HG03442 (cell line): ENCODE measurements around the gene OPHN1.
A peak's percentile ranks its signal among the peaks of the same experiment; 100 is the strongest.

Experiments
- ATAC-seq: cut with Tn5 transposase; IDR thresholded peaks from one replicate; pipeline ENCODE4 v1.9.1; 2021; ENCODE audit warnings: mild to moderate bottlenecking, moderate library complexity; ENCODE audit not compliant: unreplicated experiment

OPHN1 gene, protein sequence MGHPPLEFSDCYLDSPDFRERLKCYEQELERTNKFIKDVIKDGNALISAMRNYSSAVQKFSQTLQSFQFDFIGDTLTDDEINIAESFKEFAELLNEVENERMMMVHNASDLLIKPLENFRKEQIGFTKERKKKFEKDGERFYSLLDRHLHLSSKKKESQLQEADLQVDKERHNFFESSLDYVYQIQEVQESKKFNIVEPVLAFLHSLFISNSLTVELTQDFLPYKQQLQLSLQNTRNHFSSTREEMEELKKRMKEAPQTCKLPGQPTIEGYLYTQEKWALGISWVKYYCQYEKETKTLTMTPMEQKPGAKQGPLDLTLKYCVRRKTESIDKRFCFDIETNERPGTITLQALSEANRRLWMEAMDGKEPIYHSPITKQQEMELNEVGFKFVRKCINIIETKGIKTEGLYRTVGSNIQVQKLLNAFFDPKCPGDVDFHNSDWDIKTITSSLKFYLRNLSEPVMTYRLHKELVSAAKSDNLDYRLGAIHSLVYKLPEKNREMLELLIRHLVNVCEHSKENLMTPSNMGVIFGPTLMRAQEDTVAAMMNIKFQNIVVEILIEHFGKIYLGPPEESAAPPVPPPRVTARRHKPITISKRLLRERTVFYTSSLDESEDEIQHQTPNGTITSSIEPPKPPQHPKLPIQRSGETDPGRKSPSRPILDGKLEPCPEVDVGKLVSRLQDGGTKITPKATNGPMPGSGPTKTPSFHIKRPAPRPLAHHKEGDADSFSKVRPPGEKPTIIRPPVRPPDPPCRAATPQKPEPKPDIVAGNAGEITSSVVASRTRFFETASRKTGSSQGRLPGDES

DNA sequence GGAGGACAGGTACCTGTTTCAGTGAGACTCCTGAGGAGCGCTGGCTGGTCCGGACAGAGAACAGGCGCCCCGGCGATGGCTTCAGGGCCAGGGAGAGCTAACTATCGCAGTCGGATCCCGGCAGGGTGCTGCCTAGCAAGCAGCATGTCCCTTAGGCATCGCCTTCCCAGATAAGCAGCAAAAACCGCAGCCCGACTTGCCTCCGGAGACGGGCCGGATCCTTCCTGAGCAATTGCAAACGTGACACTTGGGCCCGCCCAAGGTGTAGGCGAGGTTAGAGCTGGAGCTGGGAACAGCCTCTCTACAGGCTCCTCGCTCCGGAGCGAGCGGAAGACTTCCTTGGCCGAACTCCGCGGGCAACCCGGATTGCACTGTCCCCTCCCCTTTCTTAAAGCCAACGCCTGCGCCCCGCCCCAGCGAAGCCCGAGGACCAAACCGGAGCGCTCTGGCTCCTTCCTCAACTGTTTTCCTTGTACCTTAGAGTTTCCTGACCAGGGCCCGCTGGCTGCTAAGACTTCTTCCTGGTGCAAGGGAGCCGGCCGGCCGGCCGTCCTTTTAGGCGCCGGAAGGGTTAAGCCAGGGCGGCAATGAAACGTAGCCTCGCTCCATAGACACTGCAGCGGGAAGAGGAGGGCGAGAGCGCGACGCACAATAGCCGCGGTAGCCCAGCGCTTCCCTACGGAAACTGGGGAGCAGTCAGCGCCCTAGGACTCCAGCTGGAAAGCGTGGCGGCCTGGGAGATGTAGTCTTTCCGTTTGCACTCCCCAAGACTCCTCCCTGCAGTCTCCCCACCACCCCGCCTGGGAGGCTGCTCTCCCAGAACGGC is at the start of gene OPHN1:
Gene OPHN1 (minus strand): TSS at position 341 of the 826 bp plus-strand sequence. CDS start 475 bp downstream, outside the sequence.
- no peak for ATAC-seq

DNA sequence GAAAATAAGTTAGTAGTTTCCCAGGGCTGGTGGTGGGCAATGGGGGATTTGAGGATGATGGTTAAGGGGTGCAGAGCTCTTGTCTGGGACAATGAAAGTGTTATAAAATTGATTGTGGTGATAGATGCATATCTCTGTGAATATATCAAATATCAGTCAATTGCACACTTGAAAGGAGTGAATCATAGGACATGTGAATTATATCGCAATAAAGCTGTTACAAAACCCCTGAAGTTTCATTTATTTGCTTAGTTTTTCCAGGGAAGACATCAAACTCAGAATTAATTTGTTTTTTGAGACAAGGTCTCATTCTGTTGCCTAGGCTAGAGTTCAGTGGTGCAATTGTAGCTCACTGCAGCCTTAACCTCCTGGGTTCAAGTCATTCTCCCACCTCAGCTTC is 47.7 kb upstream of the OPHN1 start:
- no peak for ATAC-seq

DNA sequence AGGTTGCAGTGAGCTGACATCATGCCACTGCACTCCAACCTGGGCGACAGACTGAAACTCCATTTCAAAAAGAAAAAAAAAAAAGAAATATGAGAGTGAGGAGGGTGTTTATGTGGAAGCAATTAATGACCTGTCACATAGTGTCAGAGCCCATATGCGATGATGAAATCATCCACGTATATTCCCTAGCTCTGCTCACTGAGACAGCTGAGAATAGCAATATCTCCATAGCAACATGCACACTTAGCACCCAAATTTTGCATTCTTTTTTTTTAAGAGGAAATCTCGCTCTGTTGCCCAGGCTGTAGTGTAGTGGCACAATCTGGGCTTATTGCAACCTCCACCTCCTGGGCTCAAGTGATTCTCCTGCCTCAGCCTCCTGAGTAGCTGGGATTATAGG is 31.5 kb upstream of the OPHN1 start:
- ATAC-seq = no peak

DNA sequence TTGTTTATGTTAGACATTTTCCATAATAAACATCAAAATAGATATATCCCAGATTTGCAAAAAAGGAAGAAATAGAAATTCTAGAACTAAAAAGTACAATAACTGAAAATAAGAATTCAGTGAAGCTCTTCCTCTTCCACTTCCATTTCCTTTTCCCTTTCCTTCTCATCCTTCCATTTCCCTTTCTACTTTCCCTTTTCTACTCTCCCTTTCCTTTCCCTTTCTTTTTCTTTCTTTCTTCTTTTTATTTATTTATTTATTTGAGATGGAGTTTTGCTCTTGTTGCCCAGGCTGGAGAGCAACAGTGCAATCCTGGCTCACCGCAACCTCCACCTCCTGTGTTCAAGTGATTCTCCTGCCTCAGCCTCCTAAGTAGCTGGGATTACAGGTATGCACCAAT is 30.6 kb upstream of the OPHN1 start:
- ATAC-seq = no peak

DNA sequence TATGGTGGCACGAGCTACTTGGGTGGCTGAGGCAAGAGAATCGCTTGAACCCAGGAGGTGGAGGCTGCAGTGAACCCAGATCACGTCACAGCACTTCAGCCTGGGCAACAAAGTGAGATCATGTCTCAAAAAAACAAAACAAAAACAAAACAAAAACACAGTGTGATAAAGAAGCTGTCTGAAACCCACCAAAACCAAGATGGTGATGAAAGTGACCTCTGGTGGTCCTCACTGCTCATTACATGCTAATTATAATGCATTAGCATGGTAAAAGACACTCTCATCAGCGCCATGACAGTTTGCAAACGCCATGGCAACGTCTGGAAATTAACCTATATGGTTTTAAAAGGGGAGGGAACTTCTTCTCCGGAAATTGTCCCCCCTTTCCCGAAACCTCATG is 29.4 kb upstream of the OPHN1 start:
- no peak for ATAC-seq

DNA sequence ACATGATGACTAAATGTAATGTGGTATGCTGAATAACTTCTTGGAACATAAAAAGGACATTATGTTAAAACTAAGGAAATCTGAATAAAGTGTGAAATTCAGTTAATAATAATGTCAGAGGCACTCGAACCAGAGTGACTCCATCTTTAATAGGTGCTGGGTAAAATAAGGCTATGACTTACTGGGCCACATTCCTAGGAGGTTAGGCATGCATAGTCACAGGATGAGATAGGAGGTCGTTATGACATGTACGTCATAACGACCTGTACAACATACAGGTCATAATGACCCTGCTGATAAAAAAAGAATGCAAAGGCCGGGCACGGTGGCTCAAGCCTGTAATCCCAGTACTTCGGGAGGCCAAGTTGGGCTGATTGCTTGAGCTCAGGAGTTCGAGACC is 28.9 kb upstream of the OPHN1 start:
- no peak for ATAC-seq

DNA sequence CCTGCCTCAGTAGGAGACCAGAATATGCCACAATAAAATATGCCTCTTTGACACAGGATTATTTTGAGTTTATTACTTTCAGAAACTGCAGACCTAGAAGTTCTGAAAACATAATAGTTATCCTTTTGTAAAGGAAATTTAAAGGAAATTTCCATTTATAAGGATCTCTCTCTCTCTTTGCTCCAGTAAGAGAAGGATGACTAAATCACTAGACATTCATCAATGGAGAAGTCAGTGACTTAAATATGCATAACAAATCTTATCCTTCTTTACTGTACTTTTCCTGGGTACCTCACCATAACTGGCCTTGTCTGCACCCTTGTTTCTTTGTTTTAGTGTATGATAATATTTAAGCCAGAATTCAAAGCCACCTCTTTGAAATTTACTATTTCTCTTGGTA is 28.3 kb upstream of the OPHN1 start:
- no peak for ATAC-seq

DNA sequence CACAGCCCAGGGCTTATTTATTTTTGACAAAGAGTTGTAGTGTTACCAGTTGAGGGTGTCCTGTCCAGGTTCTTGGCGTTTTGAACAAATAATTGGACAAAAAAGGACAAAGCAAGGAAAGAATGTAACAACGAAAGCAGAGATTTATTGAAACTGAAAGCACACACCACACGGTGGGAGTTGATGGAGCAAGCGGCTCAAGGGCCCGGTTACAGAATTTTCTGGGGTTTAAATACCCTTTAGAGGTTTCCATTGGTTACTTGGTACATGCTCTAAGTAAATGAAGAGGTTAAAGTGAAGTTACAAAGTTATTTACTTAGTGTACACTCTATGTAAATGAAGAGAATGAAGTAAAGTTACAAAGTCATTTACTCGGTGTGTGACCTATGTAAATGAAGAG is 27.8 kb upstream of the OPHN1 start:
- ATAC-seq = no peak

DNA sequence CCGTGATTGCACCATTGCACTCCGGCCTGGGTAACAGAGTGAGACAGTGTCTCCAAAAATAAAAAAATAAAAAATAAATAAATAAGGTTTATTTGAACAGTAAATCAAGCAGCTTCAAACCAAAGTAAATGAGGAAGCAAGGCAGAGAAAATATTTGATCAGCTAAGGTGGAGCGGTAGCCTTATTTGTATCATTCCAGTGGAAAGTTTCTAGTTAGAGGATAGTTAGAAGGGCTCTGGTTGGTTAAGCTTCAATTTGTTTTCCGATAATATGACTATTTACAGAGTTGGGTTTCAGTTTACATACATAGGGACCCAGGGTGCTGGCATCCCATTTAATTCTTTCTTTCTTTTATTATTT is 21.8 kb upstream of the OPHN1 start:
- ATAC-seq = no peak

DNA sequence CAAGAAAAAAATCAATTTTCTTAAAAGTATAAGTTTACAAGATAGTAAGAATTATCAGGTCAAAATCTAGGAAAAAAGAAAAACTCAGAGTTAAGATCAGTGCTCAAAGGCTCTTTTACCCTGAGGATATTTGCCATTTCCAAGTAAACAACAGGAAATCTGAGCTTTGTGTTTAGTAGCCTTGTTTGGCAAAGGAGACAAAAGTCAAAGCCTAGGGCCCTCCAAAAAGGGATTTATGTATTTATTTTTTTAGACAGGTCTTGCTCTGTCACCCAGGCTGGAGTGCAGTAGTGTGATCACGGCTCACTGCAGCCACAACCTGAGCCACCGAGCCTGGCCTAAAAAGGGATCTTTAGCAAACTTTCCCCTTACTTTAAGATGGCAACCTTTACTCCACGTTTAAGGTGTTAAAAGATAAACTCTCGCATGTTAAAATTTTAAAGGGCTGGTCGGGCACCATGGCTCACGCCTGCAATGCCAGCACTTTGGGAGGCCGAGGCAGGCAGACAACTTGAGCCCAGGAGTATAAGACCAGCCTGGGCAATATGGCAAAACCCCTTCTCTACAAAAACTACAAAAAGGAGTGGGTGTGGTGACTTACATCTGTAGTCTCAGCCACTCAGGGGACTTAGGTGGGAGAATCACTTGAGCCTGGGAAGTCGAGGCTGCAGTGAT is 21.3 kb upstream of the OPHN1 start:
- no peak for ATAC-seq

DNA sequence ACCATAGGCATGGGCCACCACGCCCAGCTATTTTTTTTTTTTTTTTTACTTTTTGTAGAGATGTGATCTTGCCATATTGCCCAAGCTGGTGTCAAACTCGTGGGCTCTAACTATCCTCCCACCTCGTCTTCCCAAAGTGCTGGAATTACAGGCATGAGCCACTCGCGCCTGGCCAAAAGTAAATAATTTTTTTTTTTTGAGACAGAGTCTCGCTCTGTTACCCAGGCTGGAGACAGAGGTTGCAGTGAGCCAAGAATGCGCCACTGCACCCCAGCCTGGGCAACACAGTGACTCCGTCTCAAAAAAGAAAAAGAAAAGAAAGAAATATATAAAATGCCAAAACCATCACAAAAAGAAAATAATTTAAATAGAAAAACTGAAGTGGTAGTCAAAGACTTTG is 18.4 kb upstream of the OPHN1 start:
- ATAC-seq = no peak

DNA sequence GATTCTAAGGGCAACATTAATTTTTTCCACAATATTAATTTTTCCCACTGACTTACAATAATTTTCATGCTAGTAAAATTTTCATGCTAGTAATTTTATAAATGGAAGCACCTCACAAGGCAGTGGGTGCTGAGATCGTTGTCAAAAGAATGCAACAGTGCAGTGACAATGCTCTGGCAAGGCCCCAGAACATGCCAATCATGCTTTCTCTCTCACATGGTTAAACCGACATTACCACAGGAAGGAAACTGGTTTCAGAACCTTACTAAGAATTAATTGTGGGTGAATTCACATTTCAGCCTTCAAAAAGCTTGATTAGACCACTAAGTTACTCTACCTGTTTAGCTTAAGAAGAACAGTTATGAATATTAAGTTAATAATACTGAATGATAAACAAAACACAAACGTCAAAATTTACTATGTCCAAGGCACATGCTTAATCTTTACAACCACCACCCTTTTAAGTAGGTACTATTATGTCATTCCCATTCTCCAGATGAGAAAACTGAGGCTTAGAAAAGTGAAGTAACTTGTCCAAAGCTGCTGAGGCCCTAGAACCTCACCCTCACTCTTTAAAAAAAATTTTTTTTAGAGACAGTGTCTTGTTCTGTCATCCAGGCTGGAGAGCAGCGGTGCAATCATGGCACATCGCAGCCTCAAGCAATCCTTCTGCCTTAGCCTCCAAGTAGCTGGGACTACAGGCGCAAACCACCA is 10.0 kb upstream of the OPHN1 start:
- ATAC-seq = peak; percentile 59

DNA sequence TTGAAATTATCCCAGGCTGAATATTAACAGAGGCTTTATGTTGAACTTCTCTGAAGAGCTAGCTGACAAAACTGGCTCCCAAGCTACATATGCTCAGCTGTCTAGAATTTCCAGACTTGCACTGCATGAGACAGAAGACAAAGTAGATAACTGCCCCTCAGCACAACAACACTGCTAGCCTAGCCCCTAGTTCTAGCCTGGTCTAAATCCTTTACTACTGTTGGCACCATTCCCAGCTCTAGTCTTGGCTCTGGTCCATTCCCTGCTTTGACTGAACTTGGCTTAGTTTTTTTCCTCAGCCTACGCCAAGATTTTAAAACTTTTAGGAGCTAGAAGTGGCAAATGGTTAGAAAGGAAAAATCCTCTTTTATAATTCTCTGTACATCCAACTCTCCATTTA is 7.6 kb upstream of the OPHN1 start:
- ATAC-seq = no peak

DNA sequence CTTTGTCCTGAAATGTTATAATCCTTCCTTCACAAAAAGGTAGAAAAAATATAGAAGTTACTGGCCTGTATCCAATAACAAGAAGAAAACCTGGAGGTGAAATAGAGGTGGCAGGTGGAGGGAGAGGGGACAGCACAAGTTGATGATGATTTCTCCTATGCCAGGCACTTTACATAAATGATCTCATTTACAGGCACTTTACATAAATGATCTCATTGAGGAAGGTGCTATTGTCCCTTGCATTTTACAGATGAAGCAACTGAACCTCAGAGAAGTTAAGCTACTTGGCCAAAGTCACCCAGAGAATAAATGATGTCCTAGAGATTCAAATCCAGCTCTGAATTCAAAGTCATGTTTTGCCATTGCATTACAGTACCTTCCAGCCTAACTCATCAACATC is 7.1 kb upstream of the OPHN1 start:
- no peak for ATAC-seq

DNA sequence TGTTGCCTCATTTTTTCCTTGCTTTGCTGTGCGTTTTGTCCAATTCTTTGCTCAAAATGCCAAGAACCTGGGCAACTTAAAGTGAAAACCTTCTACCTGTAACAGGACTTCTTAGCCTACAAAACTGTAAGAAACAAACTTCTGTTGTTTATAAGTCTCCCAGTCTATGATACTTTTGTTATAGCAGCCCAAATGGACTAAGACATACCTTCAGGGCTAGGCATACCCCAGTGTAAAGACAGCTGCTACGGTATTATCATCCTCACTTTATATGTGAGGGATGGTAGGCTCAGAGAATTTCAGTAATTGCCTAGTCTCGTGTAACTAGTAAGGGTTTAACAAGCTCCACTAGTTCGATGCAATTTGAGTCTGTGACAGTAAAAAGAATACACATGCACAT is 6.0 kb upstream of the OPHN1 start:
- no peak for ATAC-seq

DNA sequence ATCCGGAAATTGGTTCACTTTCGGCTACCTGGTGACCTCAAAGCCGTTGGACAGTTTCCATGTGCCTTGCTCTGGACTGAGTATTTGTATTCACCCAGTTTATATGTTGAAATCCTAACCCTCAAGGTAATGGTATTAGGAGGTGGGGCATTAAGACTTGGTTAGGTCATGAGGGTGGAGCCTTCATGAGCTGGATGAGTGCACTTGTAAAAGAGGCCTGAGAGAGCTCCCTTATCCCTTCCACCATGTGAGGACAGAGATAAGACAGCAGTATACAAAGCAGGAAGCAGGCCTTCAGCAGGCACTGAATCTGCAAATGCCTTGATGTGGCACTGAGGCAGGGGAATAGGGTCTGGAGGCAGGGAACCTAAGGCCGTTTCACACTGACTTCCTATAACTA is 5.3 kb upstream of the OPHN1 start:
- no peak for ATAC-seq

DNA sequence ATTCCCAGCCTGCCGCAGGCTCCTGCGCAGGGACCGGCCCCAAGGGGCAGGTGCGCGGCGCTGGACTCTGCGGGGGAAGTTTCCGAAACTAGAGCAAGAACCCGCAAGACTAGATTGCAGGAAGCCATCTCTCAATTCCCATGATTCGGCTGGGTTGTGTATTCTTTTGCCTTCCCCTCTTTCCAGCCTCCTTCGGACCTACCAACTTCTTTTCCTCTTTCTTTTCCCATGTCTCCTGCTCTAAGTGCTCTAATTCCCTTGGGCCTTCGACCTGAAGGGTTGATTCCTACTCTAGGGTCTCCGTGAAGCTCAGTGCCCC is 645 bp upstream of the OPHN1 start:
- ATAC-seq = no peak

DNA sequence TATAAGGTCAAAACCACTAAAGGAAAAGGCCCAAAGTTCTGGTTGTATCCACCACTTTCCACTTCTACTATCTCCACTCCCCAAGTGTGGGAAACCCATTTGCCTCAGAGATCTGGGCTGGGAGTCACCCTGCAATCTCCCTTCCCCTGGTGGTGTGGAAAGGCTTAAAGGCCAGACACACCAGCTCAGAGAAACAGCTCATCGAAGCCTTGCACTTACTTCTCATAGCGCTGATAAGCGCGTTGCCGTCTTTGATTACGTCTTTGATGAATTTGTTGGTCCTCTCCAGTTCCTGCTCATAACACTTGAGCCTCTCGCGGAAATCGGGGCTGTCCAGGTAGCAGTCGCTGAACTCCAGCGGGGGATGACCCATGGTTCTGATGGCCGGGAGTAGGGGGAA is 647 bp downstream of the OPHN1 start:
- no peak for ATAC-seq

DNA sequence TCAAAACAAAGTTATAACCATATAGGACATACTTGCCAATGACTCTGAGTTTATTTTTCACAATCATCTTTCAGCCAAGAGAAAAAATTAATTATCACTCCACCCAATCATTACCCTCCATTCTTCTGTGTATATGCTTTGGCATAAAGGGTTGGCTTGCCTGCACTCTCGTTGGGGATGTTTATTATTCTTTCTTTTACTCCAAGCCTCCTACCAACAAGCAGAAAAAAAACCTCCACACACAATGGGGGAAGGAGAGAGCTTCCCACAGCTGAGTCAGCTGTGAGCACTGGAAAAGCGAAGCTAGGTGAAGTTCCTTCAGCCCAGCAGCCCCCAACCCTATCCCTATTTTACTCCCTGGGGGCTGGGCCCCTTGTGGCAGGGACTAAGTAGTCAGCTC is 1.5 kb downstream of the OPHN1 start:
- no peak for ATAC-seq

DNA sequence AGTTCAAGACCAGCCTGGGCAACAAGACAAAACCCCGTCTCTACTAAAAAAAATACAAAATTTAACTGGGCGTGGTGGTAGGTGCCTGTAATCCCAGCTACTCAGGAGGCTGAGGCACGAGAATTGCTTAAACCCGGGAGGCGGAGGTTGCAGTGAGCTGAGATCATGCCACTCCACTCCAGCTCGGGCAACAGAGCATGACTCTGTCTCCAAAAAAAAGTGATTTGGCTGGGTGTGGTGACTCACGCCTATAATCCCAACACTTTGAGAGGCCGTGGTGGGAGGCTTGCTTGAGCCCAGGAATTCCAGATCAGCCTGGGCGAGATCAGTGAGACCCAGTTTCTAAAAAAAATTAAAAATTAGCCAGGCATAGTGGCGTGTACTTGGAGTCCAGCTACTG is 4.1 kb downstream of the OPHN1 start:
- no peak for ATAC-seq

DNA sequence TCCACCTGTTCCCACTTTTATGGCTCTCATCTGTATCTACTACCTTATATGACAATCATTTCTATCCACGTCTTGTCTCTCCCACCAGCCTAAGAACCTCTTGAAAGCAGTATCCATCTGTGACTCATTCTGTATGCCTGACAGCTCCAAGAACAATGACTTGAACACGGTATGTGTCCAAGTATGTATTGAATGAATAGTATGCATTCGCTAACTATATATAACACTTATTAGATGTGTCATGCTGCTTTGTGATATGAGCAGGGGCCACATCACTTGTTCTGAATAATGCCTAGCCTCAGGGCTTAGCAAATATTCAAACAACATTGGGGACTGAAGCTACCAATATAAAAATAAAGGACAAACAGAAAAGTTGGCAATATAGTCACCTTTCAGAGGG is 4.9 kb downstream of the OPHN1 start:
- ATAC-seq = no peak
